Endothelial cell of umbilical vein (primary cell): Measurements from ENCODE around the gene UST. TPM values are rescaled to one million over a fixed set of nuclear protein-coding genes. Genes with fewer than 3 reads are reported as not detected.
"Not testable (repeated sequence)": the region's sequence is repeated elsewhere in the genome, so short reads cannot be mapped to it uniquely, and the experiment has no call there.

Experiments
- BruUV-seq: library from RNA; stranded (reverse); fragments of 400-500 nt; replicated peaks from 2 replicates; lab custom pipeline; 2021; lab: Mats Ljungman, UMichigan
- CTCF ChIA-PET: fragments of 300-600, 350-600 bp; sonication (Branson Sonifier 250); formaldehyde crosslinking; loops from one replicate; lab custom pipeline; 2021; ENCODE audit warnings: antibody characterized with exemption, inconsistent platforms; lab: Charles Lee
- POLR2A ChIA-PET: fragments of 300-600, 350-600 bp; sonication (Branson Sonifier 250); formaldehyde crosslinking; loops from one replicate; lab custom pipeline; 2021; ENCODE audit warnings: antibody characterized with exemption, inconsistent platforms; lab: Charles Lee
- DNase-seq: peaks from one replicate; pipeline ENCODE4 v3.0.0-alpha.2; 2011; ENCODE audit warnings: low read depth, low spot score
- FAIRE-seq: peaks from 2 replicates; lab custom pipeline; 2011; peaks lifted over from hg19 to GRCh38; lab: Jason Lieb, UNC
- H2AFZ ChIP-seq: 2 replicates; pipeline ENCODE4 v1.6.0; 2012; ENCODE audit warnings: low read depth, low read length, control low read depth, inconsistent platforms
- H3K27ac ChIP-seq: 2 replicates; pipeline ENCODE4 v1.5.1; 2011; ENCODE audit warnings: low read depth, mild to moderate bottlenecking, control low read depth, low read length, moderate library complexity; ENCODE audit not compliant: insufficient read depth
- H3K27me3 ChIP-seq, 2 experiments: 2 replicates each; pipeline versions ENCODE4 v1.6.0 to v1.6.1; 2011; ENCODE audit warnings: low read length in 2 of 2, mixed read lengths in 1 of 2; ENCODE audit not compliant: control insufficient read depth in 2 of 2, insufficient read depth in 2 of 2
- H3K36me3 ChIP-seq, 2 experiments: 2 replicates in 1 of 2; 3 replicates in 1 of 2; pipeline ENCODE4 v1.5.1; 2011; ENCODE audit warnings: low read length in 2 of 2, mild to moderate bottlenecking in 1 of 2, moderate library complexity in 1 of 2; ENCODE audit not compliant: control insufficient read depth in 2 of 2, insufficient read depth in 2 of 2; ENCODE audit errors: extremely low read depth in 1 of 2
- H3K4me1 ChIP-seq: 3 replicates; pipeline ENCODE4 v1.5.1; 2011; ENCODE audit warnings: mild to moderate bottlenecking, low read length; ENCODE audit not compliant: control insufficient read depth, insufficient read depth; ENCODE audit errors: extremely low read depth
- H3K4me2 ChIP-seq: 2 replicates; pipeline ENCODE4 v1.6.1; 2011; ENCODE audit warnings: low read length, control low read depth, mixed read lengths; ENCODE audit not compliant: insufficient read depth
- H3K4me3 ChIP-seq, 3 experiments: fragments of 200-600 bp in 1 of 3; sonication (generic), shearing (Covaris generic) in 1 of 3; replicated peaks in 1 of 3; 2 replicates each; pipeline ENCODE4 v1.5.1; 2011 to 2016; ENCODE audit warnings: control low read depth in 3 of 3, low read length in 3 of 3, mild to moderate bottlenecking in 2 of 3, inconsistent platforms in 1 of 3, low read depth in 1 of 3, moderate library complexity in 1 of 3; ENCODE audit not compliant: insufficient read depth in 1 of 3
- H3K79me2 ChIP-seq: 2 replicates; pipeline ENCODE4 v1.6.0; 2012; ENCODE audit warnings: low read length, inconsistent platforms; ENCODE audit not compliant: control insufficient read depth, insufficient read depth
- H3K9ac ChIP-seq: replicated peaks from 2 replicates; pipeline ENCODE3; 2011; ENCODE audit warnings: low read length, control low read depth; ENCODE audit not compliant: insufficient read depth; ENCODE audit errors: extremely low read depth
- H3K9me1 ChIP-seq: replicated peaks from 3 replicates; pipeline ENCODE4 v1.6.0; 2011; ENCODE audit warnings: mild to moderate bottlenecking, low read length; ENCODE audit not compliant: control insufficient read depth, insufficient read depth; ENCODE audit errors: extremely low read depth
- H3K9me3 ChIP-seq: replicated peaks from 2 replicates; pipeline ENCODE4 v1.5.1; 2012; ENCODE audit warnings: low read length, inconsistent platforms; ENCODE audit not compliant: control insufficient read depth, insufficient read depth
- H4K20me1 ChIP-seq: replicated peaks from 2 replicates; pipeline ENCODE3; 2011; ENCODE audit warnings: mild to moderate bottlenecking, low read length; ENCODE audit not compliant: control insufficient read depth, insufficient read depth; ENCODE audit errors: extremely low read depth
- EZH2 ChIP-seq: IDR thresholded peaks from 2 replicates; pipeline ENCODE4 v1.6.1; 2012; ENCODE audit warnings: borderline replicate concordance, low read depth, mild to moderate bottlenecking, moderate library complexity, low read length, inconsistent platforms; ENCODE audit not compliant: severe bottlenecking
- FOS ChIP-seq: IDR thresholded peaks from 2 replicates; pipeline ENCODE4 v1.6.1; 2011; ENCODE audit warnings: mild to moderate bottlenecking, low read length, moderate library complexity, borderline replicate concordance; ENCODE audit not compliant: insufficient read depth
- GATA2 ChIP-seq: IDR thresholded peaks from 2 replicates; pipeline ENCODE4 v1.7.0; 2011; ENCODE audit warnings: low read depth, mild to moderate bottlenecking, moderate library complexity, mixed read lengths, low read length; ENCODE audit not compliant: insufficient read length, insufficient read depth
- JUN ChIP-seq: IDR thresholded peaks from 2 replicates; pipeline ENCODE4 v1.6.1; 2011; ENCODE audit warnings: borderline replicate concordance, low read depth; ENCODE audit not compliant: insufficient read length, insufficient read depth
- MAX ChIP-seq: IDR thresholded peaks from 2 replicates; pipeline ENCODE4 v1.6.1; 2011; ENCODE audit not compliant: insufficient read depth, insufficient read length
- MYC ChIP-seq: IDR thresholded peaks from one replicate; pipeline ENCODE4 v1.6.1; 2011; ENCODE audit warnings: mild to moderate bottlenecking, low read depth, low read length
- POLR2A ChIP-seq: IDR thresholded peaks from 2 replicates; pipeline ENCODE4 v1.6.1; 2012; ENCODE audit warnings: low read depth, mild to moderate bottlenecking, control low read depth, low read length
- POLR2AphosphoS5 ChIP-seq: IDR thresholded peaks from 2 replicates; pipeline ENCODE4 v1.6.1; 2012; ENCODE audit warnings: low read depth, mild to moderate bottlenecking, control low read depth, low read length, moderate library complexity; ENCODE audit not compliant: insufficient read depth
- dilution Hi-C: fragments of 300-500 bp; cut with MboI; formaldehyde crosslinking; loops from one replicate; pipeline ENCODE4 v1.15.0; 2019; ENCODE audit warnings: low sequenced_read_pairs; ENCODE audit not compliant: extremely low pct_ligation_motif_present
- intact Hi-C: fragments of 100-400 bp; cut with micrococcal nuclease; formaldehyde crosslinking; loops from one replicate; pipeline ENCODE4 v1.10.0; 2022
- polyA plus RNA-seq, 4 experiments: library from polyadenylated mRNA; depleted of rRNA in 3 of 4; stranded (reverse) in 3 of 4; unstranded in 1 of 4; fragments of >200 nt; gene quantifications; 2 replicates each; pipeline versions ENCODE4 v1.2.1 to v1.2.3, GENCODE V29; 2011 to 2012; ENCODE audit warnings: missing spikeins in 1 of 4
- total RNA-seq: library from RNA; stranded (reverse); gene quantifications from 2 replicates; pipeline ENCODE4 v1.2.3, GENCODE V29; 2021
- TF ChIP-seq, protein P1 (sequence below), 2 donors: IDR thresholded peaks; 1 replicate in 1 of 2; 2 replicates in 1 of 2; pipeline ENCODE4 v1.5.1; 2011; ENCODE audit warnings: low read length in 2 of 2, mild to moderate bottlenecking in 2 of 2, moderate library complexity in 2 of 2, control low read depth in 1 of 2, inconsistent platforms in 1 of 2, low read depth in 1 of 2; ENCODE audit not compliant: insufficient read depth in 1 of 2; ENCODE audit errors: extremely low read depth in 1 of 2

The UST gene
- total and polyA plus RNA-seq, 2 donors (not counting 3 experiments of a cell fraction or from before 2014, with no cell fraction given): 0.26 to 0.84 TPM

DNA sequence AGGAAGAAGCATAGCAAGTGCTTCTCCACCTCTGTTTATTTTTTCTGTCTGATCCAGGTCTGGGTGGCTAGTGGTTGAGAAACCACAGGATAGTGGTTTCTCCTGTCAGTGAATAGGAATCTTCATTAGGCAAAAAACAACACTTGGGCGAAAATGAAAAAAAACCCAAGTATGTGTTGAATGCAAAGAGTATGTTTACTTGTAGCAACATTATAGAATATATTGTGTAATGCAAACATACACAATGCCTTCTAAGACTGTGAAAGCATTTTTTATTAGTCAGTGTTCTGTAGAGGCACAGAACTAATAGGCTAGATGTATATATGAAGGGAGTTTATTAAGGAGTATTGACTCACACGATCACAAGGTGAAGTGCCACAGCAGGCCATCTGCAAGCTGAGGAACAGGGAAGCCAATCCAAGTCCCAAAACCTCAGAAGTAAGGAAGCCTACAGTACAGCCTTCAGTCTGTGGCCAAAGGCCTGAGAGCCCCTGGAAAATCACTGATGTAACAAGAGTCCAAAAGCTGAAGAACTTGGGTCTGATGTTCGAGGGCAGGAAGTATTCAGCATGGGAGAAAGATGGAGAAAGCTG lies 111.1 kb downstream of the UST start:
- intact Hi-C loops: no loop called here
- CTCF ChIA-PET: no interaction called here
- no peak overlapping the region for H3K4me2 ChIP-seq

GRCh38 chr6:148864132-148864531 lies 117.3 kb downstream of the UST start:
- H4K20me1 ChIP-seq, H3K9ac ChIP-seq, CTCF ChIA-PET, H3K27ac ChIP-seq, BruUV-seq, H3K36me3 ChIP-seq, DNase-seq, intact Hi-C loops, dilution Hi-C loops, H3K9me3 ChIP-seq, POLR2A ChIA-PET, H3K27me3 ChIP-seq, H3K4me3 ChIP-seq, H3K4me1 ChIP-seq, H3K9me1 ChIP-seq, FAIRE-seq, H3K4me2 ChIP-seq, H2AFZ ChIP-seq, H3K79me2 ChIP-seq: not testable (repeated sequence)

More for the DNA sequence above, 111.1 kb downstream of the UST start:
- Histone ChIP-seq H3K36me3 (no peaks in the 10 kb centered on the region), H2AFZ (no peak overlapping the region), H3K9me1 (no peaks in the 10 kb centered on the region), H3K27ac (no peak overlapping the region), H3K9ac (no peak overlapping the region), H3K4me3 (no peak overlapping the region), H3K9me3 (no peaks in the 10 kb centered on the region), H3K4me1 (no peaks in the 10 kb centered on the region), H4K20me1 (no peaks in the 10 kb centered on the region), H3K27me3 (no peaks in the 10 kb centered on the region), H3K79me2 (no peaks in the 10 kb centered on the region)
- dilution Hi-C loops: no loop called here
- TF ChIP-seq FOS (no peak), GATA2 (no peak), POLR2AphosphoS5 (no peak), POLR2A (no peak), EZH2 (no peak), MYC (no peak), JUN (no peak), MAX (no peak)
- TF ChIP-seq, protein P1, sequence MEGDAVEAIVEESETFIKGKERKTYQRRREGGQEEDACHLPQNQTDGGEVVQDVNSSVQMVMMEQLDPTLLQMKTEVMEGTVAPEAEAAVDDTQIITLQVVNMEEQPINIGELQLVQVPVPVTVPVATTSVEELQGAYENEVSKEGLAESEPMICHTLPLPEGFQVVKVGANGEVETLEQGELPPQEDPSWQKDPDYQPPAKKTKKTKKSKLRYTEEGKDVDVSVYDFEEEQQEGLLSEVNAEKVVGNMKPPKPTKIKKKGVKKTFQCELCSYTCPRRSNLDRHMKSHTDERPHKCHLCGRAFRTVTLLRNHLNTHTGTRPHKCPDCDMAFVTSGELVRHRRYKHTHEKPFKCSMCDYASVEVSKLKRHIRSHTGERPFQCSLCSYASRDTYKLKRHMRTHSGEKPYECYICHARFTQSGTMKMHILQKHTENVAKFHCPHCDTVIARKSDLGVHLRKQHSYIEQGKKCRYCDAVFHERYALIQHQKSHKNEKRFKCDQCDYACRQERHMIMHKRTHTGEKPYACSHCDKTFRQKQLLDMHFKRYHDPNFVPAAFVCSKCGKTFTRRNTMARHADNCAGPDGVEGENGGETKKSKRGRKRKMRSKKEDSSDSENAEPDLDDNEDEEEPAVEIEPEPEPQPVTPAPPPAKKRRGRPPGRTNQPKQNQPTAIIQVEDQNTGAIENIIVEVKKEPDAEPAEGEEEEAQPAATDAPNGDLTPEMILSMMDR (IDR thresholded peaks at IDR 0.05; ENCODE audit: extremely low read depth in 1 of 2, insufficient read depth in 1 of 2, low read depth in 1 of 2, low read length in 2 of 2): no peak
- no peak for FAIRE-seq
- DNase-seq: no peak
- POLR2A ChIA-PET: no interaction called here
- no TSS peak for BruUV-seq
